HepG2 (cell line): Measurements from ENCODE around the gene PDZD8. TPM values are rescaled to one million over a fixed set of nuclear protein-coding genes. Genes with fewer than 3 reads are reported as not detected.

ENCODE experiments used
- ATAC-seq: fragments of 200-7000 bp; cut with Tn5 transposase; 3 replicates; pipeline ENCODE4 v1.9.1; 2020; ENCODE audit warnings: mild to moderate bottlenecking, moderate library complexity
- BruUV-seq: library from RNA; stranded (reverse); fragments of 400-500 nt; replicated peaks from 2 replicates; lab custom pipeline; 2021; lab: Mats Ljungman, UMichigan
- CTCF ChIA-PET: fragments of 300-600 bp; formaldehyde crosslinking; extraction: SDS; loops from one replicate; lab custom pipeline; 2021; ENCODE audit warnings: low total read pairs, inconsistent platforms, low intra/inter-chr PET ratio; lab: Yijun Ruan, JAX
- POLR2A ChIA-PET: fragments of 350-600 bp; sonication (Branson Sonifier 250); formaldehyde crosslinking; loops from one replicate; lab custom pipeline; 2020; ENCODE audit warnings: antibody characterized with exemption, inconsistent platforms; lab: Yijun Ruan, JAX
- DNase-seq: peaks from one replicate; pipeline ENCODE4 v3.0.0-alpha.2; 2015; ENCODE audit warnings: low spot score
- FAIRE-seq: peaks from 3 replicates; lab custom pipeline; 2011; peaks lifted over from hg19 to GRCh38; lab: Jason Lieb, UNC
- H2AFZ ChIP-seq: one replicate; pipeline ENCODE4 v1.6.1; 2011; ENCODE audit warnings: low read length, inconsistent platforms
- H3K27ac ChIP-seq: fragments of 300-600 bp; 3 replicates; pipeline ENCODE4 v1.8.0; 2011; ENCODE audit warnings: mixed run types, mild to moderate bottlenecking, mixed read lengths, low read length, inconsistent platforms; ENCODE audit not compliant: insufficient read depth; ENCODE audit errors: extremely low read length
- H3K27me3 ChIP-seq, 2 experiments: fragments of 200-600 bp in 1 of 2; 2 replicates in 1 of 2; 3 replicates in 1 of 2; pipeline versions ENCODE4 v1.6.0 to v1.8.0; 2011; ENCODE audit warnings: low read length in 2 of 2, mild to moderate bottlenecking in 2 of 2, moderate library complexity in 2 of 2, inconsistent platforms in 1 of 2; ENCODE audit not compliant: insufficient read depth in 2 of 2, control insufficient read depth in 1 of 2
- H3K36me3 ChIP-seq, 2 experiments: fragments of 200-600 bp in 1 of 2; replicated peaks in 1 of 2; 2 replicates in 1 of 2; 3 replicates in 1 of 2; pipeline versions ENCODE4 v1.5.1 to v1.8.0; 2011; ENCODE audit warnings: low read length in 2 of 2, inconsistent platforms in 1 of 2; ENCODE audit not compliant: insufficient read depth in 2 of 2, control insufficient read depth in 1 of 2
- H3K4me1 ChIP-seq: 2 replicates; pipeline ENCODE4 v1.5.1; 2012; ENCODE audit warnings: low read length, inconsistent platforms; ENCODE audit not compliant: insufficient read depth
- H3K4me2 ChIP-seq: 2 replicates; pipeline ENCODE4 v1.6.0; 2011; ENCODE audit warnings: low read depth, low read length, inconsistent platforms
- H3K4me3 ChIP-seq, 3 experiments: fragments of 200-600 bp in 1 of 3; sonication (generic), shearing (Covaris generic) in 1 of 3; replicated peaks in 1 of 3; 2 replicates each; pipeline ENCODE4 v1.5.1; 2011 to 2016; ENCODE audit warnings: low read length in 3 of 3, inconsistent platforms in 2 of 3, low read depth in 2 of 3, mild to moderate bottlenecking in 2 of 3, control low read depth in 1 of 3, mixed read lengths in 1 of 3; ENCODE audit not compliant: insufficient read depth in 1 of 3
- H3K79me2 ChIP-seq: one replicate; pipeline ENCODE4 v1.6.1; 2011; ENCODE audit warnings: low read length, inconsistent platforms; ENCODE audit not compliant: insufficient read depth
- H3K9ac ChIP-seq: 2 replicates; pipeline ENCODE4 v1.6.0; 2011; ENCODE audit warnings: mild to moderate bottlenecking, low read depth, low read length, inconsistent platforms; ENCODE audit not compliant: insufficient read depth
- H3K9me3 ChIP-seq: 2 replicates; pipeline ENCODE4 v1.5.1; 2012; ENCODE audit warnings: mild to moderate bottlenecking, low read length
- H4K20me1 ChIP-seq: 2 replicates; pipeline ENCODE4 v1.6.0; 2011; ENCODE audit warnings: inconsistent platforms, mild to moderate bottlenecking, low read length, moderate library complexity; ENCODE audit not compliant: insufficient read depth
- BHLHE40 ChIP-seq: IDR thresholded peaks from 2 replicates; pipeline ENCODE4 v1.6.1; 2011; ENCODE audit warnings: low read length, improper control_type of control experiment
- EED ChIP-seq: sonication (generic); formaldehyde crosslinking; IDR thresholded peaks from 2 replicates; pipeline ENCODE4 v1.5.0; 2020; ENCODE audit warnings: mild to moderate bottlenecking, missing genetic modification reagents
- HNF4A ChIP-seq: sonication (generic); formaldehyde crosslinking; IDR thresholded peaks from 2 replicates; pipeline ENCODE4 v1.4.0; 2020; ENCODE audit warnings: missing genetic modification reagents
- MEIS2 ChIP-seq: sonication (generic); formaldehyde crosslinking; IDR thresholded peaks from 2 replicates; pipeline ENCODE4 v1.9.0; 2021; ENCODE audit warnings: mild to moderate bottlenecking, missing genetic modification reagents
- MXD3 ChIP-seq: IDR thresholded peaks from 2 replicates; pipeline ENCODE4 v1.6.1; 2016; ENCODE audit warnings: mild to moderate bottlenecking, missing biosample characterization, missing genetic modification reagents
- NFIC ChIP-seq: IDR thresholded peaks from 2 replicates; pipeline ENCODE4 v1.6.1; 2012; ENCODE audit warnings: mild to moderate bottlenecking, low read length, inconsistent platforms
- NKX3-1 ChIP-seq: sonication (generic); formaldehyde crosslinking; IDR thresholded peaks from 2 replicates; pipeline ENCODE4 v1.5.0; 2020; ENCODE audit warnings: missing genetic modification reagents
- POLR2G ChIP-seq: fragments of 200-400 bp; formaldehyde crosslinking; IDR thresholded peaks from 2 replicates; pipeline ENCODE4 v1.6.1; 2018; ENCODE audit warnings: mild to moderate bottlenecking, low read depth, low read length, moderate library complexity
- SMC3 ChIP-seq: IDR thresholded peaks from 2 replicates; pipeline ENCODE4 v1.6.1; 2011; ENCODE audit warnings: low read length, improper control_type of control experiment
- TRIM24 ChIP-seq: sonication (generic); formaldehyde crosslinking; IDR thresholded peaks from 2 replicates; pipeline ENCODE4 v1.8.0; 2022; ENCODE audit warnings: mild to moderate bottlenecking, missing genetic modification reagents
- ZNF121 ChIP-seq: sonication (generic); formaldehyde crosslinking; IDR thresholded peaks from 2 replicates; pipeline ENCODE4 v1.5.0; 2020; ENCODE audit warnings: mild to moderate bottlenecking, missing genetic modification reagents
- ZNF292 ChIP-seq: sonication (generic); formaldehyde crosslinking; IDR thresholded peaks from 2 replicates; pipeline ENCODE4 v1.8.1; 2022; ENCODE audit warnings: mild to moderate bottlenecking, low read depth, missing genetic modification reagents, borderline replicate concordance
- ZNF576 ChIP-seq: sonication (generic); formaldehyde crosslinking; IDR thresholded peaks from 2 replicates; pipeline ENCODE4 v1.4.0; 2020; ENCODE audit warnings: mild to moderate bottlenecking, missing genetic modification reagents
- ZNF691 ChIP-seq: sonication (generic); formaldehyde crosslinking; IDR thresholded peaks from 2 replicates; pipeline ENCODE4 v1.4.0; 2020; ENCODE audit warnings: missing genetic modification reagents, low read depth, mild to moderate bottlenecking, borderline replicate concordance
- ZSCAN25 ChIP-seq: sonication (generic); formaldehyde crosslinking; IDR thresholded peaks from 2 replicates; pipeline ENCODE4 v1.8.0; 2022; ENCODE audit warnings: mild to moderate bottlenecking, missing genetic modification reagents
- WGBS: methylation state at CpG from one replicate; pipeline ENCODE4 v1.1.6; 2017; ENCODE audit warnings: low lambda C conversion rate; 5-methylcytosine and 5-hydroxymethylcytosine counted together
- in situ Hi-C: cut with HindIII; loops from 2 replicates; pipeline ENCODE4 v1.10.0; 2017; ENCODE audit warnings: low pct_unique_long_range_greater_than_20kb; ENCODE audit not compliant: extremely low pct_ligation_motif_present
- intact Hi-C: fragments of 100-400 bp; cut with micrococcal nuclease; formaldehyde crosslinking; loops from one replicate; pipeline ENCODE4 v1.10.0; 2022; ENCODE audit not compliant: unreplicated experiment
- polyA plus RNA-seq, 8 experiments: library from polyadenylated mRNA; depleted of rRNA in 3 of 8; stranded (reverse) in 7 of 8; unstranded in 1 of 8; fragments of >200 nt; fragmentation: Illumina TruSeq in 4 of 8; extraction: Trizol in 4 of 8; gene quantifications; 2 replicates each; pipeline versions ENCODE4 v1.2.1 to v1.2.3, GENCODE V29; 2011 to 2016; ENCODE audit warnings: low read depth in 4 of 8, missing spikeins in 1 of 8, mixed read lengths in 1 of 8; ENCODE audit not compliant: insufficient read depth in 1 of 8
- total RNA-seq, 5 experiments: library from RNA; depleted of rRNA; stranded (reverse); fragments of >200 nt; fragmentation: Illumina TruSeq; extraction: Trizol; gene quantifications; 2 replicates each; pipeline ENCODE4 v1.2.3, GENCODE V29; 2016; ENCODE audit warnings: low read depth in 1 of 5
- TF ChIP-seq, protein P1 (sequence below): sonication (generic); formaldehyde crosslinking; IDR thresholded peaks from 2 replicates; pipeline ENCODE4 v1.8.1; 2023; ENCODE audit warnings: missing genetic modification reagents, mild to moderate bottlenecking, borderline replicate concordance
- TF ChIP-seq, protein P2 (sequence below): sonication (generic); formaldehyde crosslinking; IDR thresholded peaks from 2 replicates; pipeline ENCODE4 v1.5.0; 2020; ENCODE audit warnings: mild to moderate bottlenecking, missing genetic modification reagents

Gene PDZD8
- total and polyA plus RNA-seq, 2 of the 13 experiments (the other 11 are each of a cell fraction or from before 2014, with no cell fraction given), result 11.2 to 32.0 TPM

- ATAC-seq (peak; percentile 93), FAIRE-seq (peak; percentile 82), DNase-seq (peak; percentile 12)
- H3K79me2 ChIP-seq, result no peaks in the 10 kb centered on the region
- peaks cover 31% of the 10 kb centered on the region for H3K4me1 ChIP-seq
- 7% methylated on average over 2 of the region's 10 CpGs for WGBS
- intact Hi-C loops (no loop called here), in situ Hi-C loops (no loop called here)
- no peaks in the 10 kb centered on the region for H3K9me3 ChIP-seq
- ChIA-PET CTCF (no interaction called here), POLR2A (no interaction called here)
- BruUV-seq, result no TSS peak
- no peak overlapping the region for H3K4me3 ChIP-seq
- H3K4me2 ChIP-seq, result peak overlapping the region; percentile 61
- peaks cover 0 to 33% of the 10 kb centered on the region in 2 experiments; a peak in 2 of 5 replicates for H3K27me3 ChIP-seq
- H3K36me3 ChIP-seq, result no peaks in the 10 kb centered on the region
- no peak overlapping the region for H3K9ac ChIP-seq
- no peak overlapping the region for H2AFZ ChIP-seq
- H4K20me1 ChIP-seq, result no peaks in the 10 kb centered on the region
- H3K27ac ChIP-seq, result no peak overlapping the region
- TF ChIP-seq ZNF691 (CRISPR knock-in tag) (no peak), TRIM24 (no peak), ZSCAN25 (CRISPR knock-in tag) (no peak), BHLHE40 (no peak), MXD3 (CRISPR knock-in tag) (no peak), POLR2G (no peak), NKX3-1 (CRISPR knock-in tag) (no peak), HNF4A (0 out of 2 replicates have a peak, but pooled peaks have one; percentile 11), NFIC (no peak), ZNF121 (peak; percentile 80), SMC3 (no peak), MEIS2 (no peak), EED (CRISPR knock-in tag) (no peak), ZNF292 (CRISPR knock-in tag) (peak; percentile 44; the same call in 1 of the 2 replicates), ZNF576 (CRISPR knock-in tag) (no peak)
- TF ChIP-seq, protein P1, sequence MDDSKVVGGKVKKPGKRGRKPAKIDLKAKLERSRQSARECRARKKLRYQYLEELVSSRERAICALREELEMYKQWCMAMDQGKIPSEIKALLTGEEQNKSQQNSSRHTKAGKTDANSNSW (CRISPR knock-in tag), result no peak
- TF ChIP-seq, protein P2, sequence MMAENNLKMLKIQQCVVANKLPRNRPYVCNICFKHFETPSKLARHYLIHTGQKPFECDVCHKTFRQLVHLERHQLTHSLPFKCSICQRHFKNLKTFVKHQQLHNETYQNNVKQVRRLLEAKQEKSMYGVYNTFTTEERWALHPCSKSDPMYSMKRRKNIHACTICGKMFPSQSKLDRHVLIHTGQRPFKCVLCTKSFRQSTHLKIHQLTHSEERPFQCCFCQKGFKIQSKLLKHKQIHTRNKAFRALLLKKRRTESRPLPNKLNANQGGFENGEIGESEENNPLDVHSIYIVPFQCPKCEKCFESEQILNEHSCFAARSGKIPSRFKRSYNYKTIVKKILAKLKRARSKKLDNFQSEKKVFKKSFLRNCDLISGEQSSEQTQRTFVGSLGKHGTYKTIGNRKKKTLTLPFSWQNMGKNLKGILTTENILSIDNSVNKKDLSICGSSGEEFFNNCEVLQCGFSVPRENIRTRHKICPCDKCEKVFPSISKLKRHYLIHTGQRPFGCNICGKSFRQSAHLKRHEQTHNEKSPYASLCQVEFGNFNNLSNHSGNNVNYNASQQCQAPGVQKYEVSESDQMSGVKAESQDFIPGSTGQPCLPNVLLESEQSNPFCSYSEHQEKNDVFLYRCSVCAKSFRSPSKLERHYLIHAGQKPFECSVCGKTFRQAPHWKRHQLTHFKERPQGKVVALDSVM, result peak; percentile 90
Observed at GRCh38 chr10:117262291-117262902, 112.8 kb downstream of the PDZD8 start.
